ENCODE results near the gene MOV10. TPM values are rescaled to one million over a fixed set of nuclear protein-coding genes. Genes with fewer than 3 reads are reported as not detected.

The MOV10 gene
- total and polyA plus RNA-seq, 9 of the 15 experiments (the other 6 are each of a cell fraction or from before 2014, with no cell fraction given) = 16.7 to 105 (median 49.5) TPM

GRCh38 chr1:112673592-112674439, 643 bp upstream of the MOV10 start (continued):
- TF ChIP-seq MAZ (CRISPR knock-in tag; conservative IDR thresholded peaks at IDR 0.05 in 1 of 2, IDR thresholded peaks at IDR 0.05 in 1 of 2) = no peak
- TF ChIP-seq RFX5 (IDR thresholded peaks at IDR 0.05; ENCODE audit: low read depth, low read length) = no peak
- TF ChIP-seq HNRNPUL1 (IDR thresholded peaks at IDR 0.05; ENCODE audit: low read length) = peak; percentile 51; the same call in 1 of the 2 replicates
- TF ChIP-seq TSHZ1 (CRISPR knock-in tag; IDR thresholded peaks at IDR 0.05) = no peak
- no peak for TF ChIP-seq KLF6 (CRISPR knock-in tag; IDR thresholded peaks at IDR 0.05; ENCODE audit: borderline replicate concordance)
- TF ChIP-seq CC2D1A (IDR thresholded peaks at IDR 0.05) = no peak
- no peak for TF ChIP-seq ESRRB (CRISPR knock-in tag; IDR thresholded peaks at IDR 0.05; ENCODE audit: borderline replicate concordance)
- no peak for TF ChIP-seq ELK3 (CRISPR knock-in tag; IDR thresholded peaks at IDR 0.05)
- no peak for TF ChIP-seq MCM3 (IDR thresholded peaks at IDR 0.05)
- no peak for TF ChIP-seq ARHGAP35 (IDR thresholded peaks at IDR 0.05; ENCODE audit: partially characterized antibody)
- no peak for TF ChIP-seq TGIF2 (CRISPR knock-in tag; IDR thresholded peaks at IDR 0.05)
- no peak for TF ChIP-seq DIDO1 (tag; IDR thresholded peaks at IDR 0.05; ENCODE audit: low read depth)
- TF ChIP-seq GATAD2A (IDR thresholded peaks at IDR 0.05) = no peak
- no peak for TF ChIP-seq GTF2F1 (IDR thresholded peaks at IDR 0.05; ENCODE audit: low read depth, low read length)
- no peak for TF ChIP-seq FOXJ3 (CRISPR knock-in tag; IDR thresholded peaks at IDR 0.05)
- no peak for TF ChIP-seq BACH1 (tag; IDR thresholded peaks at IDR 0.05)
- TF ChIP-seq FOXM1 (IDR thresholded peaks at IDR 0.05; ENCODE audit: low read depth) = no peak
- no peak for TF ChIP-seq FOXM1 (CRISPR knock-in tag; IDR thresholded peaks at IDR 0.05; ENCODE audit: low read depth)
- TF ChIP-seq ZC3H11A (IDR thresholded peaks at IDR 0.05; ENCODE audit: low read depth, low read length) = no peak
- TF ChIP-seq THAP12 (CRISPR knock-in tag; IDR thresholded peaks at IDR 0.05) = 0 out of 2 replicates have a peak, but pooled peaks have one; percentile 9
- TF ChIP-seq GATAD2B (IDR thresholded peaks at IDR 0.05; ENCODE audit: borderline replicate concordance) = no peak
- peak; percentile 46; the same call in 1 of the 2 replicates for TF ChIP-seq MTA1 (IDR thresholded peaks at IDR 0.05; ENCODE audit: borderline replicate concordance)
- TF ChIP-seq ZNF551 (CRISPR knock-in tag; IDR thresholded peaks at IDR 0.05) = peak; percentile 82
